GM12864 (cell line): ENCODE data around the gene FAM20C.
"Not testable (repeated sequence)": the region's sequence is repeated elsewhere in the genome, so short reads cannot be mapped to it uniquely, and the experiment has no call there.

ENCODE experiments used
- DNase-seq: peaks from one replicate; pipeline ENCODE4 v3.0.0-alpha.2; 2011; ENCODE audit warnings: low read depth
- H3K4me3 ChIP-seq: 2 replicates; pipeline ENCODE4 v1.5.1; 2011; ENCODE audit warnings: mild to moderate bottlenecking, low read depth, low read length, control low read depth
- CTCF ChIP-seq: IDR thresholded peaks from 2 replicates; pipeline ENCODE4 v1.5.1; 2011; ENCODE audit warnings: low read depth, mild to moderate bottlenecking, moderate library complexity, low read length, control low read depth, inconsistent platforms; ENCODE audit errors: missing control alignments

FAM20C gene

GRCh38 chr7:197413-198335 is 5.3 kb downstream of the FAM20C start:
- DNase-seq: no peak
- TF ChIP-seq CTCF: no peak
- H3K4me3 ChIP-seq: no peak overlapping the region

- no peak for DNase-seq
- H3K4me3 ChIP-seq: no peak overlapping the region
- TF ChIP-seq CTCF: no peak
Observed at GRCh38 chr7:199483-200249, 7.3 kb downstream of the FAM20C start.

- no peak for TF ChIP-seq CTCF
- no peak for DNase-seq
- no peak overlapping the region for H3K4me3 ChIP-seq
Observed at GRCh38 chr7:200290-200689, 7.9 kb downstream of the FAM20C start.

- TF ChIP-seq CTCF: no peak
- no peak for DNase-seq
- H3K4me3 ChIP-seq: no peak overlapping the region
Observed at GRCh38 chr7:200704-201103, 8.3 kb downstream of the FAM20C start.

GRCh38 chr7:204326-204725 is 12.0 kb downstream of the FAM20C start:
- no peak overlapping the region for H3K4me3 ChIP-seq
- no peak for TF ChIP-seq CTCF
- no peak for DNase-seq

- H3K4me3 ChIP-seq: no peak overlapping the region
- no peak for TF ChIP-seq CTCF
Observed at GRCh38 chr7:205115-206010, 13.0 kb downstream of the FAM20C start.

GRCh38 chr7:206351-206750 is 14.0 kb downstream of the FAM20C start:
- H3K4me3 ChIP-seq, DNase-seq: not testable (repeated sequence)

More at GRCh38 chr7:205115-206010, 13.0 kb downstream of the FAM20C start:
- no peak for DNase-seq
